ENCODE data around the gene HARBI1.

Gene HARBI1

DNA sequence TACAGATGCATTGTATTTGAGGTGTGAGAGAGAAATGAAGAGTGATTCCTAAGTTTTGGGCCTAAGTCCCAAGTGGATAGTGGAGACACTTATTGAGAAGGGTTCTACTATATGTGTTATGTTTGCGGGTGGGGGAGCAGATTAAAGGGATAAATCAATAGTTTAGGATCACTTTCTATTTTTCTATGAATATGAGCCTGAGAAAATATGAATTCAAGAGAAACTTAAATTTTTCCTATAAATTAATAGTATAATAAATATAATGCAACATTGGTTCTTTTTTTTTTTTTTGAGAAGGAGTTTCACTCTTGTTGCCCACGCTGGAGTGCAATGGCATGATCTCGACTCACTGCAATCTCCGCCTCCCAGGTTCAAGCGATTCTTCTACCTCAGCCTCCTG is 54.5 kb downstream of the HARBI1 start:
- ATAC-seq, result no peak
- TF ChIP-seq BACH2 (CRISPR knock-in tag; IDR thresholded peaks at IDR 0.05; ENCODE audit: borderline replicate concordance), result no peak
- TF ChIP-seq RARB (CRISPR knock-in tag; IDR thresholded peaks at IDR 0.05), result no peak
- TF ChIP-seq SNAI2 (CRISPR knock-in tag; IDR thresholded peaks at IDR 0.05), result no peak

DNA sequence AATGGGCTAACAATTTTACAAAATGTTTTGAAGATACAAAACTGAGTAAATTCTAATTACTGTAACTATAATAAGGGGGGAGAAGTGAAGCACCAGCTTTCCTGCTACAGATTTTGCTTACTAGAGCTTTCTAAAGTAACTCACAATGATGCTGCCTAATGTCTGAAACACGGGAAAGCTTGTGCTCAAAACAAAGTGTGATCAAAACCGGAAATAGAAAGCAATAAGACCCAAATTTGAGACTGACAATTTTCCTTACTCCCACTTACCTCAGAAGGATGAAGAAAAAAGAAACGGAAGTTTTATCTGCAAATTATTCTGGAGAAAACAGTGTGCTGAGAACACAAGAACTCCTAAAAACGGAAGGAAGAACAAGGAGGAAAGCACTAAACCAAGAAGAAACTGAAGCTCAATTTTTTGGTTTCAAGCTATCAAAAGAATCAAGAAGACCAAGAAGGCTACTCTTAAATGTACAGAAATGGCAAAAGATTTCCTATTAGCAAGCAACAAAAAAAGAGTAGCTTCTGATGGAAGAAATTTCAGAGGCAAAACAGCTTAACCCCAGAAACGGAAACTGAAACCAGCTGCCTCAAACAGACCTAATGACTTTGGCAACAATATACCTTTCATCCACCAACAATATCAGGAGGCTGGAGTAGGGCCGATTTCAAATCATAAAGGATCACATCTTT is 56.6 kb downstream of the HARBI1 start:
- ATAC-seq, result peak; percentile 43
- TF ChIP-seq CSRNP3 (CRISPR knock-in tag; IDR thresholded peaks at IDR 0.05) (no peak), SNAI2 (CRISPR knock-in tag; IDR thresholded peaks at IDR 0.05) (no peak), ZFP3 (CRISPR knock-in tag; IDR thresholded peaks at IDR 0.05) (no peak), ZFP30 (CRISPR knock-in tag; IDR thresholded peaks at IDR 0.05) (no peak), ZNF8 (CRISPR knock-in tag; IDR thresholded peaks at IDR 0.05) (no peak), TCF4 (CRISPR knock-in tag; IDR thresholded peaks at IDR 0.05; ENCODE audit: borderline replicate concordance) (no peak), CSDC2 (CRISPR knock-in tag; IDR thresholded peaks at IDR 0.05) (no peak), ISL1 (CRISPR knock-in tag; IDR thresholded peaks at IDR 0.05) (no peak), BACH2 (CRISPR knock-in tag; IDR thresholded peaks at IDR 0.05; ENCODE audit: borderline replicate concordance) (no peak), ZC3H10 (CRISPR knock-in tag; IDR thresholded peaks at IDR 0.05) (no peak), PPARA (CRISPR knock-in tag; IDR thresholded peaks at IDR 0.05; ENCODE audit: borderline replicate concordance) (no peak), OSR1 (CRISPR knock-in tag; IDR thresholded peaks at IDR 0.05) (no peak), RARB (CRISPR knock-in tag; IDR thresholded peaks at IDR 0.05) (no peak)
- TF ChIP-seq, protein P1, sequence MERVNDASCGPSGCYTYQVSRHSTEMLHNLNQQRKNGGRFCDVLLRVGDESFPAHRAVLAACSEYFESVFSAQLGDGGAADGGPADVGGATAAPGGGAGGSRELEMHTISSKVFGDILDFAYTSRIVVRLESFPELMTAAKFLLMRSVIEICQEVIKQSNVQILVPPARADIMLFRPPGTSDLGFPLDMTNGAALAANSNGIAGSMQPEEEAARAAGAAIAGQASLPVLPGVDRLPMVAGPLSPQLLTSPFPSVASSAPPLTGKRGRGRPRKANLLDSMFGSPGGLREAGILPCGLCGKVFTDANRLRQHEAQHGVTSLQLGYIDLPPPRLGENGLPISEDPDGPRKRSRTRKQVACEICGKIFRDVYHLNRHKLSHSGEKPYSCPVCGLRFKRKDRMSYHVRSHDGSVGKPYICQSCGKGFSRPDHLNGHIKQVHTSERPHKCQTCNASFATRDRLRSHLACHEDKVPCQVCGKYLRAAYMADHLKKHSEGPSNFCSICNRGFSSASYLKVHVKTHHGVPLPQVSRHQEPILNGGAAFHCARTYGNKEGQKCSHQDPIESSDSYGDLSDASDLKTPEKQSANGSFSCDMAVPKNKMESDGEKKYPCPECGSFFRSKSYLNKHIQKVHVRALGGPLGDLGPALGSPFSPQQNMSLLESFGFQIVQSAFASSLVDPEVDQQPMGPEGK (CRISPR knock-in tag; IDR thresholded peaks at IDR 0.05; ENCODE audit: borderline replicate concordance), result no peak
- TF ChIP-seq, protein P2, sequence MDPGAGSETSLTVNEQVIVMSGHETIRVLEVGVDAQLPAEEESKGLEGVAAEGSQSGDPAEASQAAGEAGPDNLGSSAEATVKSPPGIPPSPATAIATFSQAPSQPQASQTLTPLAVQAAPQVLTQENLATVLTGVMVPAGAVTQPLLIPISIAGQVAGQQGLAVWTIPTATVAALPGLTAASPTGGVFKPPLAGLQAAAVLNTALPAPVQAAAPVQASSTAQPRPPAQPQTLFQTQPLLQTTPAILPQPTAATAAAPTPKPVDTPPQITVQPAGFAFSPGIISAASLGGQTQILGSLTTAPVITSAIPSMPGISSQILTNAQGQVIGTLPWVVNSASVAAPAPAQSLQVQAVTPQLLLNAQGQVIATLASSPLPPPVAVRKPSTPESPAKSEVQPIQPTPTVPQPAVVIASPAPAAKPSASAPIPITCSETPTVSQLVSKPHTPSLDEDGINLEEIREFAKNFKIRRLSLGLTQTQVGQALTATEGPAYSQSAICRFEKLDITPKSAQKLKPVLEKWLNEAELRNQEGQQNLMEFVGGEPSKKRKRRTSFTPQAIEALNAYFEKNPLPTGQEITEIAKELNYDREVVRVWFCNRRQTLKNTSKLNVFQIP (CRISPR knock-in tag; IDR thresholded peaks at IDR 0.05; ENCODE audit: borderline replicate concordance, low read depth), result no peak

- ATAC-seq, result no peak
- TF ChIP-seq, protein P1 (CRISPR knock-in tag; IDR thresholded peaks at IDR 0.05; ENCODE audit: borderline replicate concordance), result no peak
- TF ChIP-seq OSR1 (CRISPR knock-in tag; IDR thresholded peaks at IDR 0.05) (no peak), ISL1 (CRISPR knock-in tag; IDR thresholded peaks at IDR 0.05) (no peak), PPARA (CRISPR knock-in tag; IDR thresholded peaks at IDR 0.05; ENCODE audit: borderline replicate concordance) (no peak), ZFP3 (CRISPR knock-in tag; IDR thresholded peaks at IDR 0.05) (no peak), ZC3H10 (CRISPR knock-in tag; IDR thresholded peaks at IDR 0.05) (no peak), BACH2 (CRISPR knock-in tag; IDR thresholded peaks at IDR 0.05; ENCODE audit: borderline replicate concordance) (no peak), GLIS3 (CRISPR knock-in tag; IDR thresholded peaks at IDR 0.05) (no peak), TCF4 (CRISPR knock-in tag; IDR thresholded peaks at IDR 0.05; ENCODE audit: borderline replicate concordance) (no peak), RARB (CRISPR knock-in tag; IDR thresholded peaks at IDR 0.05) (no peak), SNAI2 (CRISPR knock-in tag; IDR thresholded peaks at IDR 0.05) (no peak), ESRRG (CRISPR knock-in tag; IDR thresholded peaks at IDR 0.05) (no peak), ZNF70 (CRISPR knock-in tag; IDR thresholded peaks at IDR 0.05) (no peak), ZNF565 (CRISPR knock-in tag; conservative IDR thresholded peaks at IDR 0.05; ENCODE audit: low read depth) (no peak), ARNTL (CRISPR knock-in tag; IDR thresholded peaks at IDR 0.05; ENCODE audit: borderline replicate concordance, low read depth) (no peak), ZNF8 (CRISPR knock-in tag; IDR thresholded peaks at IDR 0.05) (no peak)
- TF ChIP-seq, protein P2 (CRISPR knock-in tag; IDR thresholded peaks at IDR 0.05; ENCODE audit: borderline replicate concordance, low read depth), result no peak
These were observed 57.2 kb downstream of the HARBI1 start for GRCh38 chr11:46559815-46560214.

Measured in SK-N-SH treated with all-trans-retinoic acid at 6 μM for 48 hours (cell line).